Uterus (tissue), 4 donors: ENCODE measurements around the gene ATP6V0C. TPM values are rescaled to one million over a fixed set of nuclear protein-coding genes. Genes with fewer than 3 reads are reported as not detected.

ENCODE experiments used
- DNase-seq, 2 donors: peaks; one replicate each; pipeline ENCODE4 v3.0.0-alpha.2; 2019 to 2020
- H3K27ac ChIP-seq, 2 donors: fragments of 200-600 bp; sonication (generic); 1 replicate in 1 of 2; 2 replicates in 1 of 2; pipeline ENCODE4 v1.5.1; 2016 to 2018
- H3K27me3 ChIP-seq, 2 donors: fragments of 200-600 bp; sonication (generic); one replicate each; pipeline ENCODE4 v1.5.1; 2018 to 2019; ENCODE audit warnings: control low read depth in 1 of 2
- H3K36me3 ChIP-seq, 2 donors: fragments of 200-600 bp; sonication (generic); one replicate each; pipeline ENCODE4 v1.5.1; 2019; ENCODE audit warnings: control low read depth in 1 of 2
- H3K4me1 ChIP-seq, 2 donors: fragments of 200-600 bp; sonication (generic); one replicate each; pipeline ENCODE4 v1.5.1; 2018 to 2019; ENCODE audit warnings: control low read depth in 1 of 2
- H3K4me3 ChIP-seq, 2 donors: fragments of 200-600 bp; sonication (generic); 1 replicate in 1 of 2; 2 replicates in 1 of 2; pipeline ENCODE4 v1.5.1; 2018 to 2019; ENCODE audit warnings: mild to moderate bottlenecking in 1 of 2
- H3K9me3 ChIP-seq, 2 donors: fragments of 200-600 bp; sonication (generic); one replicate each; pipeline ENCODE4 v1.5.1; 2019; ENCODE audit warnings: control low read depth in 1 of 2
- POLR2A ChIP-seq, 2 donors: fragments of 450-650 bp; IDR thresholded peaks; one replicate each; pipeline ENCODE4 v1.6.1; 2016; ENCODE audit warnings: antibody characterized with exemption in 2 of 2, mild to moderate bottlenecking in 1 of 2, moderate library complexity in 1 of 2
- intact Hi-C: fragments of 100-400 bp; cut with DNase I; formaldehyde crosslinking; loops from one replicate; pipeline ENCODE4 v1.15.1; 2023; ENCODE audit warnings: low total_unique reads
- total RNA-seq, 4 donors: library from RNA; depleted of rRNA in 3 of 4; stranded (reverse); fragments of >200 nt in 3 of 4; gene quantifications; one replicate each; pipeline versions ENCODE4 v1.1.0 to v1.2.4, GENCODE V29; 2014 to 2023
- TF ChIP-seq, protein P1 (sequence below), 4 experiments: fragments of 200-600 bp in 2 of 4; fragments of 450-650 bp in 2 of 4; sonication (generic) in 2 of 4; IDR thresholded peaks; one replicate each; pipeline ENCODE4 v1.5.1; 2016 to 2019; ENCODE audit warnings: antibody characterized with exemption in 4 of 4, mild to moderate bottlenecking in 2 of 4, moderate library complexity in 1 of 4
- donor health status: DM: yes; HTN: yes; CAD: no.

Gene ATP6V0C
- total RNA-seq, result 100 to 1,000 TPM in 1 of 4 donors, 10 to 100 TPM in 3; 14.3 to 126 (median 41.4) TPM

DNA sequence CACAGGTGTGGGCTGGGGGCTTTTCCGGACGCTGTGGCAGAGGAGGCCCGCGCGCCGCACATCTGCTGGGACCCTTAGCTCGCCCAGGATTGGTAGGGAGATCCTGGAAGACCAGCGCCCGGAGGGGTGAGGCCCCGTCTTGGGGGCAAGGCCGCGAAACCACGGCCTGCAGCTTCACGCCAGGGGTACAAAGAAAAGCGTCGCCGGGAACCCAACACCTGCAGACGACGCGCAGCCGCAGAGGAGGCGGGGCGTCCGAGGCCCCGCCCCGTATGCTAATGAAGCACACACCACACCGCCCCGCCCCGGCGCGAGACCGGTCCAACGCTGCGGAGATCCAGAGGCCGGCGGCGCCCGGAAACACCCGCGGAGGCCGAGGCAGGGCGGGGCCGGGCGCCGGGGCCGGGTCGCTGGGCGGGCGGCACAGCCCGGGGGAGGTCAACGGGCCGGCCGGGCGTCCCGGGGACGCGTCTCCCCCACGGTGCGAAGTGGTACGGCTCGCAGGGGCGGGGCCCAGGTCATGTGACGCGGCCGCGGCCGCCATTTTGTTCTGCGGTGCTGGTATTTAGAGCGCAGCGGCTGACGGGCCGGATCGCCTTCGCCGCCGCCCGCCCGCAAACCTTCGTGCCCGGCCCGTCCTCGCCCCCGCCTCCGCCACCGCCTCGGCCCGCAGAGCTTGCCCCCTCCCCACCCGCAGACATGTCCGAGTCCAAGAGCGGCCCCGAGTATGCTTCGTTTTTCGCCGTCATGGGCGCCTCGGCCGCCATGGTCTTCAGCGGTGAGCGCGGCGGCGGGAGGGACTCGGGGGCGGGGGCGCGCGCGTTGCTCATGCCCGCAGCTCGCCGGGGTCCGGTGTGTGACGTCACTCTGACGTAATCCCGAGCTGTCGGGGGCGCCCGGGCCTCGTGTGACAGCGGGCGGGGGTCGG, at the start of gene ATP6V0C:
ATP6V0C (plus strand) TSS at position 548 of the 928 bp plus-strand sequence; CDS start at position 700, 152 bp downstream.
- Histone ChIP-seq H3K36me3 (no peaks in the 10 kb centered on the region), H3K4me1 (peaks cover 12 to 37% of the 10 kb centered on the region in 2 donors), H3K4me3 (peak within 1 kb of the TSS; percentile 82 to 94), H3K9me3 (no peaks in the 10 kb centered on the region), H3K27me3 (no peaks in the 10 kb centered on the region), H3K27ac (peak within 1 kb of the TSS; percentile 96 to 97)
- TF ChIP-seq POLR2A (IDR thresholded peaks at IDR 0.05), result peak; percentile 90 to 93
- TF ChIP-seq, protein P1, sequence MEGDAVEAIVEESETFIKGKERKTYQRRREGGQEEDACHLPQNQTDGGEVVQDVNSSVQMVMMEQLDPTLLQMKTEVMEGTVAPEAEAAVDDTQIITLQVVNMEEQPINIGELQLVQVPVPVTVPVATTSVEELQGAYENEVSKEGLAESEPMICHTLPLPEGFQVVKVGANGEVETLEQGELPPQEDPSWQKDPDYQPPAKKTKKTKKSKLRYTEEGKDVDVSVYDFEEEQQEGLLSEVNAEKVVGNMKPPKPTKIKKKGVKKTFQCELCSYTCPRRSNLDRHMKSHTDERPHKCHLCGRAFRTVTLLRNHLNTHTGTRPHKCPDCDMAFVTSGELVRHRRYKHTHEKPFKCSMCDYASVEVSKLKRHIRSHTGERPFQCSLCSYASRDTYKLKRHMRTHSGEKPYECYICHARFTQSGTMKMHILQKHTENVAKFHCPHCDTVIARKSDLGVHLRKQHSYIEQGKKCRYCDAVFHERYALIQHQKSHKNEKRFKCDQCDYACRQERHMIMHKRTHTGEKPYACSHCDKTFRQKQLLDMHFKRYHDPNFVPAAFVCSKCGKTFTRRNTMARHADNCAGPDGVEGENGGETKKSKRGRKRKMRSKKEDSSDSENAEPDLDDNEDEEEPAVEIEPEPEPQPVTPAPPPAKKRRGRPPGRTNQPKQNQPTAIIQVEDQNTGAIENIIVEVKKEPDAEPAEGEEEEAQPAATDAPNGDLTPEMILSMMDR (IDR thresholded peaks at IDR 0.05), result peak in 1 of 4 experiments; percentile 21
- intact Hi-C loops, result no loop called here
- peak; percentile 90 to 91 for DNase-seq

DNA sequence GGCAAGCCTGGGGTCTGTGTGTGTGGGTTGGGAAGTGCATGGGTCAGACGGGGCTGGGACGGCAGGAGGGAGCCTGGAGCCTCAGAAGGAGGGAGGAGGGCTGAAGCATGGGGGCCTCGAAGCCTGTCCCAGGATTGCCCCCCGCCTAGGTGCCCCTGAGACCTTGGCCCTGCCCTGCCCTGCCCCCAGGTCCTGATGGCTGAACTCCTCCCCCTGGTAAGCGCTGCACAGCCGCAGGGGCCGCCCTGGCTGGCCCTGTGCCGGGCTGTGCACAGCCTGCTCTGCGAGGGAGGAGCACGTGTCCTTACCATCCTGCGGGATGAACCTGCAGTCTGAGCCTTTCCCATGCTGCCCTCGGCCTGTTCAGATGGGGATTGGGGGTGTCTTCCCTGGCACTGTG, 49.4 kb upstream of the ATP6V0C start:
- no peaks in the 10 kb centered on the region for H3K9me3 ChIP-seq
- no peak overlapping the region for H3K4me3 ChIP-seq
- H3K27ac ChIP-seq, result no peak overlapping the region
- peaks cover 0 to 6% of the 10 kb centered on the region in 2 donors for H3K4me1 ChIP-seq
- intact Hi-C loops, result no loop called here
- no peak for DNase-seq
- no peaks in the 10 kb centered on the region for H3K36me3 ChIP-seq
- peaks cover 4 to 5% of the 10 kb centered on the region in 2 donors for H3K27me3 ChIP-seq
- no peak for TF ChIP-seq POLR2A (IDR thresholded peaks at IDR 0.05)
- TF ChIP-seq, protein P1 (IDR thresholded peaks at IDR 0.05), result no peak

DNA sequence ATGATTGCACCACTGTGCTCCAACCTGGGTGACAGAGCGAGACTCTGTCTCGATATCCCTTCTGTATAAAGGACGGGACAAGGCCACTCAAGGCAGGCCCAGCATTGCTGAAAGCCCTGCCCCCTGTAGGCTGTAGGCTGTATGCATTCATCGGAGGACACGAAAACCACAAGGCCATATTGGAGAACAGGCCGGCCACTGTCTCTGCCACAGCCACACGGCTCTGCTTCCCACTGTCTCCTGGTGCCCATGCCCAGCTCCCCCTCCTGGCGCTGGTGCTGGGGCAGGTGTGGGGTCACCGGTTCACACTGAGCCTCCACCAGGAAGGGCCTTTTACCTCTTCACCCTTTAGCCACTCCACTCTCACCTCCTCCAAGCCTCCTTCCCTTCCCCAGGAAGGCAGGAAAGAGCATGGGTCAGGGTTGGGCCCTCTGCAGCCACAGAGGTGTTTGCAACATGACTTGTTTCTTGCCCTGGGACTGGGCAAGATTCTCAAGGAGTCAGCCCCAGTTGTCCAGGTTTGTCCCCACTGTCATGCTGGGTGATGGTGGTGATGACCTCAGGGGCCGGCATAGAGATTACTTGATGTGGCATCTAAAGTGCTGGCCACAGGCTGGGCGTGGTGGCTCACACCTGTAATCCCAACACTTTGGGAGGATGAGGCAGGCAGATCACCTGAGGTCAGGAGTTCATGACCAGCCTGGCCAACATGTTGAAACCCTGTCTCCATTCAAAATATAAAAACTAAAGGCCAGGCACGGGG, 47.9 kb upstream of the ATP6V0C start:
- H3K9me3 ChIP-seq, result no peaks in the 10 kb centered on the region
- no peak overlapping the region for H3K4me3 ChIP-seq
- intact Hi-C loops, result no loop called here
- H3K4me1 ChIP-seq, result peaks cover 0 to under 1% of the 10 kb centered on the region in 2 donors
- no peak for DNase-seq
- TF ChIP-seq, protein P1 (IDR thresholded peaks at IDR 0.05), result no peak
- TF ChIP-seq POLR2A (IDR thresholded peaks at IDR 0.05), result no peak
- no peaks in the 10 kb centered on the region for H3K36me3 ChIP-seq
- no peak overlapping the region for H3K27ac ChIP-seq
- peaks cover 4 to 15% of the 10 kb centered on the region in 2 donors for H3K27me3 ChIP-seq

DNA sequence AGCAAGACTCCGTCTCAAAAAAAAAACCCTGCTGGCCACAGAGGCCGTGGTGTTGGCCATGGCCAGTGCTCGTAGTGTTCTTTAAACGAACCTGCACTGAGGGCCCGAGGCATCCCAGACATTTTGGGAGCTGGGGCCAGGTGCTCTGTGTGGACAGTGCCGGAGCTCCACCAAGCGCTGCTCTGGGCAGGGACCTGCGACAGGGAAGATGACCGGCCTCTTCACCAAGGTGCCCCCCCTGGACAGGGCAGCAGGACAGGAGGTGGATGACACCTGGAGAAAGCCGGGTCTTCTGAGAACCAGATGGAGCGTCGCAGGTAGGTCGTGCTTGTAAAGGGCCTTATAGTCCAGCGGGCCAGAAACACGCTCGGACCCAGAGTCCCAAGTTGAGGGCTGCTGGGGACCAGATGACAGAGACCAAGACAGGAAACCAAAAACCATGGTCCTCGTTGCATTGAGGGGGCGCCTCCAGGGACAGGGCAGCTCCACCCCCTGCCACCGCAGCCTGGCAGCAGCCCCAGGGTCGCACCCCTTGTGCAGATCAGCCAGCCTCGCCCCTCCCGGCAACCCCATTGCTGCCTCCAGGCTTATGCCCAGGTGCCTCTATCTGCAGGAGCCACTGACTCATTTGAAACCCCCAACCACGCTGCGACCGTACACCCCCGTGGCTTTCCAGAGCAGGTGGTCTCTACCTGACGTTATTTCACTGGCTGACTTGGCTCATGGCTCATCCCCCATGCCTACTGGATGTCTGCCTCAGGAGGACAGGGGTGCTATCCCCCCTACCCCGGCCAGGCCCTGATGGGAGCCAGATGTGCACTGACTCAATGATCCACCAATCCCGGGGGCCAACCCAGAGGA, 46.9 kb upstream of the ATP6V0C start:
- Histone ChIP-seq H3K9me3 (no peaks in the 10 kb centered on the region), H3K36me3 (no peaks in the 10 kb centered on the region), H3K27ac (peak overlapping the region in 1 of 2 donors; percentile 44), H3K4me1 (peaks cover 0 to 11% of the 10 kb centered on the region in 2 donors), H3K27me3 (peaks cover 4 to 24% of the 10 kb centered on the region in 2 donors), H3K4me3 (peak overlapping the region in 1 of 2 donors; percentile 42)
- intact Hi-C loops, result no loop called here
- TF ChIP-seq POLR2A (IDR thresholded peaks at IDR 0.05), result no peak
- TF ChIP-seq, protein P1 (IDR thresholded peaks at IDR 0.05), result no peak
- no peak for DNase-seq
